Measurements from ENCODE around the gene FLRT1. TPM values are rescaled to one million over a fixed set of nuclear protein-coding genes. Genes with fewer than 3 reads are reported as not detected.

FLRT1 gene
- total and polyA plus RNA-seq, 2 donors (not counting 1 experiment from before 2014, with no cell fraction given), result 0.02 to 0.17 TPM

DNA sequence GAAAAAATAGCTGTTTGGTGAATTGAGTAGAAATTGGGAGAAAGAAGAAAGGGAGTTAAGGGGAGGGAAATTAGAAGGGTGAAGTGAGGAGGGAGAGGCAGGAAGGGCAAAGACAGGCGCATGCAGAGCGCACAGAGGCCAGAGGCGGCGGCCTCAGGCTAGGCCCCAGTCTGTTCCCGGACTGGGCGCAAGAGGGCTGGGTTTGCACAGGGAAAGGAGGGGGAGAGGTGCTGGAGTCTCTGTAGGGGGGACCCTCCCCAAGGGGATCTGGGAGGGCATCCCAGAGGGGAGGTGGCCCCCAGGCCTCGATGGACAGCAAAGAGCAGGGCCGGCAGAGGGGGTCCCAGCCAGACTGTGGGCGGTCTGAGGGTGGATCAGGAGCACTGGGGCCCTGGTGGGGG, 1.3 kb upstream of the FLRT1 start:
- Histone ChIP-seq H4K20me1 (ENCODE audit: control insufficient read depth, extremely low read depth, insufficient read depth, low read length) (no peaks in the 10 kb centered on the region), H3K36me3 (ENCODE audit: control insufficient read depth, insufficient read depth, low read length) (no peaks in the 10 kb centered on the region), H3K4me2 (ENCODE audit: extremely low read depth, insufficient read depth, low read length) (no peak overlapping the region), H3K27ac (ENCODE audit: insufficient read depth, low read length) (no peak overlapping the region), H3K27me3 (ENCODE audit: control insufficient read depth, insufficient read depth, low read length) (peaks cover 15% of the 10 kb centered on the region), H3K4me3 (replicated peaks in 1 of 4; ENCODE audit: control extremely low read depth in 1 of 4, insufficient read depth in 1 of 4, low read depth in 3 of 4, low read length in 4 of 4) (no peak overlapping the region), H3K9ac (ENCODE audit: insufficient read depth, low read length) (no peak overlapping the region), H3K9me3 (ENCODE audit: control insufficient read depth, insufficient read depth, low read depth, low read length) (no peaks in the 10 kb centered on the region), H3K4me1 (ENCODE audit: control insufficient read depth, extremely low read depth, insufficient read depth, low read length) (no peaks in the 10 kb centered on the region), H2AFZ (ENCODE audit: low read length) (no peak overlapping the region), H3K79me2 (ENCODE audit: control insufficient read depth, insufficient read depth, low read length) (no peaks in the 10 kb centered on the region)
- TF ChIP-seq, protein P1, sequence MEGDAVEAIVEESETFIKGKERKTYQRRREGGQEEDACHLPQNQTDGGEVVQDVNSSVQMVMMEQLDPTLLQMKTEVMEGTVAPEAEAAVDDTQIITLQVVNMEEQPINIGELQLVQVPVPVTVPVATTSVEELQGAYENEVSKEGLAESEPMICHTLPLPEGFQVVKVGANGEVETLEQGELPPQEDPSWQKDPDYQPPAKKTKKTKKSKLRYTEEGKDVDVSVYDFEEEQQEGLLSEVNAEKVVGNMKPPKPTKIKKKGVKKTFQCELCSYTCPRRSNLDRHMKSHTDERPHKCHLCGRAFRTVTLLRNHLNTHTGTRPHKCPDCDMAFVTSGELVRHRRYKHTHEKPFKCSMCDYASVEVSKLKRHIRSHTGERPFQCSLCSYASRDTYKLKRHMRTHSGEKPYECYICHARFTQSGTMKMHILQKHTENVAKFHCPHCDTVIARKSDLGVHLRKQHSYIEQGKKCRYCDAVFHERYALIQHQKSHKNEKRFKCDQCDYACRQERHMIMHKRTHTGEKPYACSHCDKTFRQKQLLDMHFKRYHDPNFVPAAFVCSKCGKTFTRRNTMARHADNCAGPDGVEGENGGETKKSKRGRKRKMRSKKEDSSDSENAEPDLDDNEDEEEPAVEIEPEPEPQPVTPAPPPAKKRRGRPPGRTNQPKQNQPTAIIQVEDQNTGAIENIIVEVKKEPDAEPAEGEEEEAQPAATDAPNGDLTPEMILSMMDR (conservative IDR thresholded peaks at IDR 0.05 in 1 of 2, IDR thresholded peaks at IDR 0.05 in 1 of 2; ENCODE audit: low read depth in 1 of 2, low read length in 2 of 2), result no peak
- TF ChIP-seq EZH2 (IDR thresholded peaks at IDR 0.05; ENCODE audit: low read length, missing control alignments), result no peak
- DNase-seq (ENCODE audit: low read depth in 2 of 2), result no peak

DNA sequence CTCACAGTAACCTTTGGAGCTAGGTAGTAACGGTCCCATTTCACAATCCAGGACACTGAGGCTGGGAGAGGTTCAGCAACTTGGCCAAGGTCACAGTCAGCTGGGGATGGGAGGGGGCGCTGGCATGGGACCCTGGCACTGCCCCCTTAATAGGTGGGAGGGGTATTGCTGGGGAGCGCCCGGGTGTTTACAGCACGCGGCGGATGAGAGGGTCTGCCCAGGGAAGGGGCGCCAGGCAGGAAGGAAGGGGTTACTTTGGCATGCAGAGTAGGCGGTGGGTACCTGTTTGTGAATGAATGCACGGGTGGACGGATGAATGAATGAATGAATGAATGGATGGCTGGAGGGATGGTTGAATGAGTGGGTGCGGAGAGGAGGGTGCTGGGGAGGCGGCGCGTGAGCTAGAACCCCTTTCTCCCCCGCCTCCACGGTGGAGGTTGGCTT, 628 bp upstream of the FLRT1 start:
- Histone ChIP-seq H3K27me3 (ENCODE audit: control insufficient read depth, insufficient read depth, low read length) (peaks cover 15% of the 10 kb centered on the region), H2AFZ (ENCODE audit: low read length) (no peak overlapping the region), H3K79me2 (ENCODE audit: control insufficient read depth, insufficient read depth, low read length) (no peaks in the 10 kb centered on the region), H3K4me2 (ENCODE audit: extremely low read depth, insufficient read depth, low read length) (no peak overlapping the region), H3K4me1 (ENCODE audit: control insufficient read depth, extremely low read depth, insufficient read depth, low read length) (no peaks in the 10 kb centered on the region), H3K4me3 (replicated peaks in 1 of 4; ENCODE audit: control extremely low read depth in 1 of 4, insufficient read depth in 1 of 4, low read depth in 3 of 4, low read length in 4 of 4) (no peak overlapping the region), H3K9me3 (ENCODE audit: control insufficient read depth, insufficient read depth, low read depth, low read length) (no peaks in the 10 kb centered on the region), H3K9ac (ENCODE audit: insufficient read depth, low read length) (no peak overlapping the region), H3K36me3 (ENCODE audit: control insufficient read depth, insufficient read depth, low read length) (no peaks in the 10 kb centered on the region), H4K20me1 (ENCODE audit: control insufficient read depth, extremely low read depth, insufficient read depth, low read length) (no peaks in the 10 kb centered on the region), H3K27ac (ENCODE audit: insufficient read depth, low read length) (no peak overlapping the region)
- no peak for DNase-seq (ENCODE audit: low read depth in 2 of 2)
- TF ChIP-seq, protein P1 (conservative IDR thresholded peaks at IDR 0.05 in 1 of 2, IDR thresholded peaks at IDR 0.05 in 1 of 2; ENCODE audit: low read depth in 1 of 2, low read length in 2 of 2), result no peak
- peak; percentile 97 for TF ChIP-seq EZH2 (IDR thresholded peaks at IDR 0.05; ENCODE audit: low read length, missing control alignments)

DNA sequence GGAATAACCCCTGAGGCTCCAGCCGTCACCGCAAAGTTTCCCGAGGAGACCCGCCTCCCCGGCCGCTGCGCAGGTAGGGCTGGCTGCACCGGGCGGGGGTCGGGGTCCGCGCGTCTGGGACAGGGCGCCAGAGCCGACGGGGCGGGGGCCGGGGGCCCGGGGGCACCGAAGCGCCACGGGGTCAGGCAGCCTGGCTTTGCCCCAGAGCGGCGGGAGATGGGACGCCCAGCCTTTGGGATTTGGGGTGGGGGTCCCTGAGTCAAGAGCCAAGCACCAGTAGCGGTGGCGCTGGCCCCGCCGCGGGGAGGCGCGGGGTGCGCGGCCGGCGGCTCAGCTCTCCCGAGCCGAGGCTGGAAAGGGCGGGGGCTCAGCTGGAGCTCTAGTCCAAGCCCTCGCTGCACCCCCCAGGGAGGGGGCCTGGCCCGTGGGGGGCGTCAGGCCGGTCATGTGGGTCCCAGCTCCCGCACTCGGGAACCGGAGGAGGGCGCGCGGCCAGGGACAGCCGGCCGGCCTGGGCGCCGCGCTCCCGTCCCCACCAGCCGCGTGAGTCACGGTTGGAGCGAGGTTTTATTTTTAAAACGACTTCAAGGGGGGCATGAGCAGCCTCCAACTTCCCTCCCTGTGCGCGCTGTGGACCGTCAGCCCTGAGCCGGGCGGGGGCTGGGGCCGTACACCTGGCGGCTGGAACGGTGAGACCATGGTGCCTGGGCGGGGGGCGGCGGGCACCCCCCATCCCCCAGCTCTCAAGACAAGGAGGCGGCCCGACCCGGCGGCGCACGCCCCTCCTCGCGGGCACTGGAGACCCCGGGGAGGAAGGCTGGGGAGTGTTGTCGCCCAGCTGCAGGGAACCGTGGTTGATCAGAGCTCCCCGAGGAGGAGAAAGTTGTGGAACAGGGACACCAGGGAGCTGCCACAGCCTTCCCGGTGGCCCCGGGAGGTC, 626 bp downstream of the FLRT1 start:
- Histone ChIP-seq H3K79me2 (ENCODE audit: control insufficient read depth, insufficient read depth, low read length) (no peaks in the 10 kb centered on the region), H3K9ac (ENCODE audit: insufficient read depth, low read length) (no peak overlapping the region), H3K4me1 (ENCODE audit: control insufficient read depth, extremely low read depth, insufficient read depth, low read length) (no peaks in the 10 kb centered on the region), H3K9me3 (ENCODE audit: control insufficient read depth, insufficient read depth, low read depth, low read length) (no peaks in the 10 kb centered on the region), H3K4me2 (ENCODE audit: extremely low read depth, insufficient read depth, low read length) (no peak overlapping the region), H4K20me1 (ENCODE audit: control insufficient read depth, extremely low read depth, insufficient read depth, low read length) (no peaks in the 10 kb centered on the region), H3K27me3 (ENCODE audit: control insufficient read depth, insufficient read depth, low read length) (peaks cover 15% of the 10 kb centered on the region), H2AFZ (ENCODE audit: low read length) (no peak overlapping the region), H3K4me3 (replicated peaks in 1 of 4; ENCODE audit: control extremely low read depth in 1 of 4, insufficient read depth in 1 of 4, low read depth in 3 of 4, low read length in 4 of 4) (peak overlapping the region in 2 of 4 experiments; percentile 27 to 52), H3K36me3 (ENCODE audit: control insufficient read depth, insufficient read depth, low read length) (no peaks in the 10 kb centered on the region), H3K27ac (ENCODE audit: insufficient read depth, low read length) (no peak overlapping the region)
- TF ChIP-seq, protein P1 (conservative IDR thresholded peaks at IDR 0.05 in 1 of 2, IDR thresholded peaks at IDR 0.05 in 1 of 2; ENCODE audit: low read depth in 1 of 2, low read length in 2 of 2), result no peak
- TF ChIP-seq EZH2 (IDR thresholded peaks at IDR 0.05; ENCODE audit: low read length, missing control alignments), result peak; percentile 60
- DNase-seq (ENCODE audit: low read depth in 2 of 2), result peak; percentile 27 to 49

Data from fibroblast of lung (primary cell).